ENCODE measurements around the gene RAI1. TPM values are rescaled to one million over a fixed set of nuclear protein-coding genes. Genes with fewer than 3 reads are reported as not detected.

RAI1 gene
- total RNA-seq, 3 donors from 2014 or later, result 12.9 to 29.2 (median 17.0) TPM

DNA sequence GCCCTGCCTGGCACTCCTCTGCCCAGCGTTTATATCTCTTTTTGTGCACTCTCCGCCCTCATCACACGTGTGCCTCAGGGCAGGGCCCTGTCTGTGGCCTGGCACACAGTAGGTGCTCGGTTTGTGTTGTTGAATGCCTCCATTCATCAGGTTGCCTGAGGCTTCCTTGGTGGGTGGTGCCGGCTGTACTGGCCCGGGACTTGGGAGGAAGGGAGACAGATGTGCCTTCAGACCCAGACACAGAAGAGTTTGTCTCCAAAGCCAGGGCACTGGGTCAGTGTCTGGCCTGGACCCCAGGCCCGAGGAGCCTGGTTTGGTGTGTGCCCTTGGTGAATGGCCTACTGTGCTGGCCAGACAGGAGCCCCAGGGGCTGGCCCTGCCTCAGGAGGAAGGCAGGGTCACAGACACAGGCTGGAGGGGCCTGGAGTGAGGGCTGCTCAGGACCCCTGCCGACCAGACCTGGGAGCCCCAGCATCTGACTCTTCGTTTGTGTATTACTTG lies 71.6 kb downstream of the RAI1 start:
- TF ChIP-seq CTCF (IDR thresholded peaks at IDR 0.05), result no peak
- Histone ChIP-seq H3K4me3 (no peak overlapping the region), H3K9me3 (no peaks in the 10 kb centered on the region), H3K36me3 (ENCODE audit: low read depth) (no peaks in the 10 kb centered on the region), H3K4me1 (ENCODE audit: low read depth) (peaks cover 19% of the 10 kb centered on the region)
- DNase-seq (no peak), ATAC-seq (no peak)
- intact Hi-C loops (cut with DNase I, micrococcal nuclease), result no loop called here

- no peak overlapping the region for H3K4me3 ChIP-seq
- ATAC-seq (no peak), DNase-seq (no peak)
- intact Hi-C loops (cut with DNase I, micrococcal nuclease), result no loop called here
- no peaks in the 10 kb centered on the region for H3K9me3 ChIP-seq
- no peak for TF ChIP-seq CTCF (IDR thresholded peaks at IDR 0.05)
- H3K4me1 ChIP-seq (ENCODE audit: low read depth), result peaks cover 19% of the 10 kb centered on the region
- no peaks in the 10 kb centered on the region for H3K36me3 ChIP-seq (ENCODE audit: low read depth)
Observed at GRCh38 chr17:17754719-17755686, 73.7 kb downstream of the RAI1 start.

DNA sequence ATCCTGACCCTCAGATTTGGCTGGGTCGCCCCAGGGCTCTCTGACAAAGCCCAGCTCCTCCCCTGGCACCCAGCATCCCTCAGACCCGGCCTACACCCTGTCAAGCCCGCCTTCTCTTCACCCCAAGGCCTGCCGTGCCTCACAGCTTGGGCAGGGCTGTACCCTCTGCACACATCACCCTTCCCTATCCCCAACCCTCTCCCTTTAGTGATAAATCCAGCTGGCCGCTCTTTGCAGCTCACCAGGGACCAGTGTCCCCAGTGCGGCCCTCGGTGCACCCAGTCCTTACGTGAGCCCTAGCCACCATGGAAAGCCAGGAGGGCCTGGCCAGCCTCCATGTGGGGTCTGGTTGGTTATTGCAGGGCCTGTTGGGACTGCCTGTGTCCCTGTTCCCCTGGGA lies 74.5 kb downstream of the RAI1 start:
- DNase-seq (no peak), ATAC-seq (no peak)
- H3K4me1 ChIP-seq (ENCODE audit: low read depth), result peaks cover 18% of the 10 kb centered on the region
- TF ChIP-seq CTCF (IDR thresholded peaks at IDR 0.05), result no peak
- intact Hi-C loops (cut with DNase I, micrococcal nuclease), result no loop called here
- no peaks in the 10 kb centered on the region for H3K36me3 ChIP-seq (ENCODE audit: low read depth)
- no peaks in the 10 kb centered on the region for H3K9me3 ChIP-seq
- no peak overlapping the region for H3K4me3 ChIP-seq

DNA sequence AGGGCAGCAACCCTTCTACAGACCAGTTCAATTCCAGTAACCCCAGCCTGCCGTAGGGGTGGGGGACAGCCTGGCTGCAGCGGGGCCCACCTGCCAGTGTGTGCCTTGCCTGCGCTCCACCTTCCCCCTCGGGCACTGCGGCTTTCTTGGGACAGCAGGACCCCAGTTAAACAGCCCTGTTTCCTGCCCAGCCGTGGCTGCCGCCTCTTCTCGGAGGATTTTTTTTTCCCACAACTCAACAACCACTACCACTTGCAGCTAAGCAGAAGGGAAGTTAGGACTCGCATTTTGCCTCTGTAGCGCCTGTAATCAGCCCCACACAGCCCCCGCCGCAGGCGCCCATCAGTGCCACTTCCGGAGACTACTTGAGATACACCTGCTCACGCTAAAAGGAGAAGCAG lies 76.1 kb downstream of the RAI1 start:
- no peak for TF ChIP-seq CTCF (IDR thresholded peaks at IDR 0.05)
- peak; percentile 25 for ATAC-seq
- intact Hi-C loops (cut with DNase I, micrococcal nuclease), result no loop called here
- no peak overlapping the region for H3K4me3 ChIP-seq
- H3K4me1 ChIP-seq (ENCODE audit: low read depth), result peaks cover 10% of the 10 kb centered on the region
- no peaks in the 10 kb centered on the region for H3K9me3 ChIP-seq
- peak in 1 of 3 donors; percentile 56 for DNase-seq
- no peaks in the 10 kb centered on the region for H3K36me3 ChIP-seq (ENCODE audit: low read depth)

GRCh38 chr17:17757956-17758845 lies 76.9 kb downstream of the RAI1 start:
- intact Hi-C loops (cut with DNase I, micrococcal nuclease), result no loop called here
- peak in 1 of 3 donors; percentile 44 for DNase-seq

More at GRCh38 chr17:17757956-17758845, 76.9 kb downstream of the RAI1 start:
- Histone ChIP-seq H3K4me1 (ENCODE audit: low read depth) (peaks cover 6% of the 10 kb centered on the region), H3K9me3 (no peaks in the 10 kb centered on the region), H3K4me3 (no peak overlapping the region), H3K36me3 (ENCODE audit: low read depth) (no peaks in the 10 kb centered on the region)
- no peak for ATAC-seq
- TF ChIP-seq CTCF (IDR thresholded peaks at IDR 0.05), result no peak
